ENCODE data around the gene SLAMF7.

SLAMF7 gene

GRCh38 chr1:160800142-160800541 is 61.1 kb downstream of the SLAMF7 start:
- no peak for DNase-seq (ENCODE audit: low read depth in 2 of 2, low spot score in 1 of 2)

- DNase-seq (ENCODE audit: low read depth in 2 of 2, low spot score in 1 of 2), result no peak
These were observed 61.8 kb downstream of the SLAMF7 start for GRCh38 chr1:160800645-160801408.

GRCh38 chr1:160801836-160802580 is 63.0 kb downstream of the SLAMF7 start:
- no peak for DNase-seq (ENCODE audit: low read depth in 2 of 2, low spot score in 1 of 2)

Measured in stimulated activated CD8-positive, alpha-beta memory T cell treated with anti-CD3 and anti-CD28 coated beads, Interleukin-4, amount 100 ng/mL, for 1 hour (primary cell).